ENCODE measurements around the gene URI1. TPM values are rescaled to one million over a fixed set of nuclear protein-coding genes. Genes with fewer than 3 reads are reported as not detected.
A peak's percentile ranks its signal among the peaks of the same experiment; 100 is the strongest.

Gene URI1
- total RNA-seq, 1 donor from 2014 or later, result 42.0 TPM

- peaks cover 2% of the 10 kb centered on the region for H3K36me3 Mint-ChIP-seq (ENCODE audit: low read depth)
- H3K27me3 Mint-ChIP-seq (ENCODE audit: low read depth), result peaks cover 8% of the 10 kb centered on the region
- H3K9me3 Mint-ChIP-seq (ENCODE audit: low read depth), result peaks cover 9% of the 10 kb centered on the region
- no peak overlapping the region for H3K4me3 Mint-ChIP-seq (ENCODE audit: unreplicated experiment)
- no peak for DNase-seq (ENCODE audit: low spot score)
- no peaks in the 10 kb centered on the region for H3K4me1 Mint-ChIP-seq (ENCODE audit: low read depth)
- no peak for TF ChIP-seq CTCF (IDR thresholded peaks at IDR 0.05)
- H3K27ac Mint-ChIP-seq (ENCODE audit: unreplicated experiment), result no peak overlapping the region
These were observed 119.4 kb downstream of the URI1 start for GRCh38 chr19:30061223-30062064.

- Mint-ChIP-seq H3K4me3 (ENCODE audit: unreplicated experiment) (no peak overlapping the region), H3K4me1 (ENCODE audit: low read depth) (no peaks in the 10 kb centered on the region), H3K9me3 (ENCODE audit: low read depth) (peaks cover 4% of the 10 kb centered on the region), H3K27ac (ENCODE audit: unreplicated experiment) (no peak overlapping the region), H3K36me3 (ENCODE audit: low read depth) (peaks cover 2% of the 10 kb centered on the region), H3K27me3 (ENCODE audit: low read depth) (peaks cover 8% of the 10 kb centered on the region)
- no peak for TF ChIP-seq CTCF (IDR thresholded peaks at IDR 0.05)
- peak; percentile 77 for DNase-seq (ENCODE audit: low spot score)
These were observed 120.2 kb downstream of the URI1 start for GRCh38 chr19:30062065-30062906.

GRCh38 chr19:30062907-30063649 is 121.0 kb downstream of the URI1 start:
- no peaks in the 10 kb centered on the region for H3K4me1 Mint-ChIP-seq (ENCODE audit: low read depth)
- peak; percentile 76 for DNase-seq (ENCODE audit: low spot score)
- H3K27ac Mint-ChIP-seq (ENCODE audit: unreplicated experiment), result no peak overlapping the region
- peaks cover 8% of the 10 kb centered on the region for H3K27me3 Mint-ChIP-seq (ENCODE audit: low read depth)
- H3K9me3 Mint-ChIP-seq (ENCODE audit: low read depth), result no peaks in the 10 kb centered on the region
- TF ChIP-seq CTCF (IDR thresholded peaks at IDR 0.05), result no peak
- H3K36me3 Mint-ChIP-seq (ENCODE audit: low read depth), result no peaks in the 10 kb centered on the region
- no peak overlapping the region for H3K4me3 Mint-ChIP-seq (ENCODE audit: unreplicated experiment)

- no peaks in the 10 kb centered on the region for H3K36me3 Mint-ChIP-seq (ENCODE audit: low read depth)
- peaks cover 8% of the 10 kb centered on the region for H3K27me3 Mint-ChIP-seq (ENCODE audit: low read depth)
- H3K27ac Mint-ChIP-seq (ENCODE audit: unreplicated experiment), result no peak overlapping the region
- H3K4me3 Mint-ChIP-seq (ENCODE audit: unreplicated experiment), result no peak overlapping the region
- TF ChIP-seq CTCF (IDR thresholded peaks at IDR 0.05), result no peak
- H3K9me3 Mint-ChIP-seq (ENCODE audit: low read depth), result no peaks in the 10 kb centered on the region
- no peaks in the 10 kb centered on the region for H3K4me1 Mint-ChIP-seq (ENCODE audit: low read depth)
- peak; percentile 83 for DNase-seq (ENCODE audit: low spot score)
These were observed 121.8 kb downstream of the URI1 start for GRCh38 chr19:30063650-30064347.

Measured in chondrocyte (in vitro differentiated cells).